ENCODE results near the gene PLTP.
"Not testable (repeated sequence)": the region's sequence is repeated elsewhere in the genome, so short reads cannot be mapped to it uniquely, and the experiment has no call there.

The PLTP gene

GRCh38 chr20:45911486-45912343 is at the start of gene PLTP:
TSS of gene PLTP (minus strand) at chr20:45912155. CDS start at chr20:45911452, 703 bp downstream.
- DNase-seq (ENCODE audit: low spot score): peak; percentile 29

- no peak for DNase-seq (ENCODE audit: low spot score)
Observed at GRCh38 chr20:45959956-45960630, 48.1 kb upstream of the PLTP start.

GRCh38 chr20:45959126-45959525 is 47.2 kb upstream of the PLTP start:
- DNase-seq (ENCODE audit: low spot score): no peak

- no peak for DNase-seq (ENCODE audit: low spot score)
Observed at GRCh38 chr20:45958593-45958992, 46.6 kb upstream of the PLTP start.

- DNase-seq (ENCODE audit: low spot score): no peak
Observed at GRCh38 chr20:45957021-45957941, 45.3 kb upstream of the PLTP start.

GRCh38 chr20:45956326-45956725 is 44.4 kb upstream of the PLTP start:
- not testable (repeated sequence) for DNase-seq (ENCODE audit: low spot score)

- no peak for DNase-seq (ENCODE audit: low spot score)
Observed at GRCh38 chr20:45953672-45954071, 41.7 kb upstream of the PLTP start.

- DNase-seq (ENCODE audit: low spot score): no peak
Observed at GRCh38 chr20:45952861-45953260, 40.9 kb upstream of the PLTP start.

- DNase-seq (ENCODE audit: low spot score): no peak
Observed at GRCh38 chr20:45951925-45952834, 40.2 kb upstream of the PLTP start.

GRCh38 chr20:45950330-45950646 is 38.3 kb upstream of the PLTP start:
- DNase-seq (ENCODE audit: low spot score): no peak

GRCh38 chr20:45949542-45950329 is 37.8 kb upstream of the PLTP start:
- no peak for DNase-seq (ENCODE audit: low spot score)

GRCh38 chr20:45948742-45949541 is 37.0 kb upstream of the PLTP start:
- no peak for DNase-seq (ENCODE audit: low spot score)

GRCh38 chr20:45948261-45948733 is 36.3 kb upstream of the PLTP start:
- no peak for DNase-seq (ENCODE audit: low spot score)

- DNase-seq (ENCODE audit: low spot score): no peak
Observed at GRCh38 chr20:45947110-45947866, 35.3 kb upstream of the PLTP start.

GRCh38 chr20:45946149-45946970 is 34.4 kb upstream of the PLTP start:
- DNase-seq (ENCODE audit: low spot score): peak; percentile 19

GRCh38 chr20:45945678-45946148 is 33.8 kb upstream of the PLTP start:
- DNase-seq (ENCODE audit: low spot score): no peak

GRCh38 chr20:45944965-45945677 is 33.2 kb upstream of the PLTP start:
- no peak for DNase-seq (ENCODE audit: low spot score)
